Smooth muscle cell of the brain vasculature (primary cell): Measurements from ENCODE around the gene ARHGAP12.

Source experiments
- DNase-seq: peaks from one replicate; pipeline ENCODE4 v3.0.0-alpha.2; 2012; ENCODE audit warnings: low read depth, low spot score

Gene ARHGAP12

GRCh38 chr10:31949266-31949665 lies 20.6 kb upstream of the ARHGAP12 start:
- DNase-seq = no peak

GRCh38 chr10:31948021-31948420 lies 19.4 kb upstream of the ARHGAP12 start:
- DNase-seq = no peak

GRCh38 chr10:31947144-31947926 lies 18.7 kb upstream of the ARHGAP12 start:
- DNase-seq = no peak

GRCh38 chr10:31945392-31945791 lies 16.8 kb upstream of the ARHGAP12 start:
- DNase-seq = no peak

- no peak for DNase-seq
Observed at GRCh38 chr10:31944071-31944433, 15.4 kb upstream of the ARHGAP12 start.

- DNase-seq = no peak
Observed at GRCh38 chr10:31942892-31943291, 14.3 kb upstream of the ARHGAP12 start.

- DNase-seq = no peak
Observed at GRCh38 chr10:31942435-31942834, 13.8 kb upstream of the ARHGAP12 start.

- DNase-seq = no peak
Observed at GRCh38 chr10:31940839-31941653, 12.4 kb upstream of the ARHGAP12 start.

- no peak for DNase-seq
Observed at GRCh38 chr10:31939797-31940708, 11.4 kb upstream of the ARHGAP12 start.

- DNase-seq = no peak
Observed at GRCh38 chr10:31937371-31937770, 8.7 kb upstream of the ARHGAP12 start.

- DNase-seq = no peak
Observed at GRCh38 chr10:31936933-31937332, 8.3 kb upstream of the ARHGAP12 start.

- no peak for DNase-seq
Observed at GRCh38 chr10:31936086-31936485, 7.5 kb upstream of the ARHGAP12 start.

- DNase-seq = no peak
Observed at GRCh38 chr10:31935678-31936077, 7.0 kb upstream of the ARHGAP12 start.

GRCh38 chr10:31932838-31933237 lies 4.2 kb upstream of the ARHGAP12 start:
- no peak for DNase-seq

- no peak for DNase-seq
Observed at GRCh38 chr10:31930856-31931255, 2.2 kb upstream of the ARHGAP12 start.

GRCh38 chr10:31930023-31930751 lies 1.6 kb upstream of the ARHGAP12 start:
- DNase-seq = no peak

GRCh38 chr10:31929261-31930022 lies 811 bp upstream of the ARHGAP12 start:
- no peak for DNase-seq

- DNase-seq = no peak
Observed at GRCh38 chr10:31927884-31928548, 615 bp downstream of the ARHGAP12 start.

GRCh38 chr10:31927565-31927883 lies 1.1 kb downstream of the ARHGAP12 start:
- no peak for DNase-seq
